Adrenal gland (tissue), 12 donors: ENCODE measurements around the gene GSAP. TPM values are rescaled to one million over a fixed set of nuclear protein-coding genes. Genes with fewer than 3 reads are reported as not detected.

ENCODE experiments used
- DNase-seq, 7 donors: peaks; one replicate each; pipeline ENCODE4 v3.0.0-alpha.2; 2019 to 2020
- H3K27ac ChIP-seq, 5 donors: fragments of 200-600 bp; sonication (generic) in 4 of 5; 1 replicate in 3 of 5; 2 replicates in 2 of 5; pipeline versions ENCODE4 v1.5.1 to v1.8.0; 2016 to 2020; ENCODE audit warnings: mild to moderate bottlenecking in 1 of 5
- H3K27me3 ChIP-seq: fragments of 200-600 bp; 2 replicates; pipeline ENCODE4 v1.8.0; 2021
- H3K36me3 ChIP-seq, 2 donors: fragments of 200-600 bp; replicated peaks in 1 of 2; 1 replicate in 1 of 2; 2 replicates in 1 of 2; pipeline versions ENCODE4 v1.5.1 to v1.8.0; 2018 to 2022
- H3K4me1 ChIP-seq, 2 donors: fragments of 200-600 bp; replicated peaks in 1 of 2; 1 replicate in 1 of 2; 2 replicates in 1 of 2; pipeline versions ENCODE4 v1.5.1 to v1.8.0; 2018 to 2021
- H3K4me3 ChIP-seq, 4 donors: fragments of 200-600 bp; sonication (generic) in 3 of 4; one replicate each; pipeline ENCODE4 v1.5.1; 2016 to 2018
- H3K9me3 ChIP-seq, 3 donors: fragments of 200-600 bp; sonication (generic) in 1 of 3; replicated peaks in 1 of 3; 1 replicate in 2 of 3; 2 replicates in 1 of 3; pipeline versions ENCODE4 v1.5.1 to v1.8.0; 2016 to 2021
- POLR2A ChIP-seq, 2 donors: fragments of 450-650 bp; IDR thresholded peaks; one replicate each; pipeline ENCODE4 v1.6.1; 2017; ENCODE audit warnings: antibody characterized with exemption in 2 of 2, mild to moderate bottlenecking in 2 of 2, moderate library complexity in 1 of 2
- WGBS, 4 donors: extraction: QIAGEN DNeasy Blood & Tissue Kit in 2 of 4; methylation state at CpG; one replicate each; pipeline versions ENCODE4 v1.1.5 to v1.1.7; 2013 to 2017; 5-methylcytosine and 5-hydroxymethylcytosine counted together
- intact Hi-C, 2 donors: fragments of 100-400 bp; cut with DNase I; formaldehyde crosslinking; loops; one replicate each; pipeline versions ENCODE4 v1.14.1 to v1.15.0; 2022 to 2023
- polyA plus RNA-seq, 3 donors: library from polyadenylated mRNA; stranded (reverse); fragments of 200-250 nt in 2 of 3; fragments of 350-450 nt in 1 of 3; fragmentation: Illumina TruSeq in 1 of 3; extraction: RNeasy Lipid Tissue Mini Kit (QIAGEN cat#74804) in 1 of 3; gene quantifications; one replicate each; pipeline ENCODE4 v1.2.3, GENCODE V29; 2013 to 2014
- total RNA-seq, 9 donors: library from RNA; depleted of rRNA in 4 of 9; stranded (reverse); fragments of >200 nt in 4 of 9; fragments of 120-200 nt in 1 of 9; fragmentation: NEBNext Ultra II Directional in 1 of 9; extraction: Animal tissue kit (Norgen Biotek cat#: 25700) in 1 of 9; gene quantifications; one replicate each; pipeline versions ENCODE4 v1.1.0 to v1.2.4, GENCODE V29; 2013 to 2023
- TF ChIP-seq, protein P1 (sequence below), 6 experiments: fragments of 450-650 bp in 4 of 6; fragments of 200-600 bp in 2 of 6; sonication (generic) in 1 of 6; IDR thresholded peaks; 1 replicate in 5 of 6; 2 replicates in 1 of 6; pipeline versions ENCODE4 v1.5.1 to v1.8.0; 2016 to 2021; ENCODE audit warnings: antibody characterized with exemption in 6 of 6, mild to moderate bottlenecking in 2 of 6, moderate library complexity in 1 of 6
- donor health status: healthy with polysubstance abuse.
- donor health status: Bipolar disorder and iron deficiency.
- donor health status: DM: yes; HTN: yes; CAD: no.
- donor health status: DM: no; HTN: no; CAD: no.
- donor health status: DM: no; HTN: no; CAD: no.
- donor health status: DM: yes; HTN: yes; CAD: no.

GSAP gene
- total and polyA plus RNA-seq, 12 donors, result 10.3 to 56.1 (median 18.5) TPM

DNA sequence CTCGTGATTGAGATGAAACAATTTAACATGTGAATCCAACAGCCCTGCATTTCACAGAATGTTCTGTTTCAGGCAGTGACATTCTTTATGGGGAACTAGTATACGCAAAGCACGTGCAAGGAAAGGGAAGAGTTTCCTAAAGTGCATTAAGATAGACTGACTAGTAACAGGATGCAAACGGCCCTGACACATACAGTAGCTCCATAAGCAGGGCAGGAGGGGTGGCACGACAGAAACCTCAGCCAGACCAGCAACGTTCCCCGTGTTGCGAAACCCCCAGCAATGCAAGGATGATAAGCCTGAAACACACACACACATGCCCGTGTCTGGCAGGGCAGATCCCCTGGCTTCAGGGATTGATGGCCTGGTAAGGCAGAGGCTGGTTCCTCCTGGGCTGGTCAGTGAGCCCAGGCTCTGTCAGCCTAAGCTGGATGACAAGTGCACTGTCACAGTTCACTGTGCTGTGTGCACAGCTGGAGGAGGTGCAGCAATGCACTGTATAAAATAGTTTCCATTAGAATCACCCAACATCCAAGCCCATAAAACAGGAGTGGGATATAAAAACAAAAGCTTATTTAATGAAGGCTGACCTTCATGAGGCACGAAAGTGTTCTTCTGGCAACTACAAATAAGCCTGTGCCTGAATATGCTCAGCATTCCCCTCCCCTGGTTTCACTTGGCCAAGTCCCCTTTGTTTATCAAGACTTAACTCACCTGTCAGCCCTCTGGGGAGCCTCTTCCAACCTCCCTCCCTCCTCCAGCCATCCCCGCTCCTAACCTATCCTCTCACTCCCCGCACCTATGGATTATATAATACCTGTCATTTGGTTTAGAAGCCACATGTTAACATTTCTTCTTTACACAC is 88.8 kb downstream of the GSAP start:
- peak overlapping the region in 2 of 5 donors; percentile 15 to 29 for H3K27ac ChIP-seq
- H3K4me3 ChIP-seq, result no peak overlapping the region
- H3K9me3 ChIP-seq, result no peaks in the 10 kb centered on the region
- WGBS, 4 donors, result 52 to 60% (median 54%) methylated on average over 11 to 12 of the region's 12 CpGs
- no peaks in the 10 kb centered on the region for H3K36me3 ChIP-seq
- intact Hi-C loops, result loop anchor here in 1 of 2 donors (10.0 kb wide), 1 partner anchor 82 kb away; no protein-coding TSS in a partner anchor
- no peaks in the 10 kb centered on the region for H3K27me3 ChIP-seq
- peak in 6 of 7 donors; percentile 39 to 76 (median 54) for DNase-seq
- TF ChIP-seq POLR2A (IDR thresholded peaks at IDR 0.05), result no peak
- TF ChIP-seq, protein P1, sequence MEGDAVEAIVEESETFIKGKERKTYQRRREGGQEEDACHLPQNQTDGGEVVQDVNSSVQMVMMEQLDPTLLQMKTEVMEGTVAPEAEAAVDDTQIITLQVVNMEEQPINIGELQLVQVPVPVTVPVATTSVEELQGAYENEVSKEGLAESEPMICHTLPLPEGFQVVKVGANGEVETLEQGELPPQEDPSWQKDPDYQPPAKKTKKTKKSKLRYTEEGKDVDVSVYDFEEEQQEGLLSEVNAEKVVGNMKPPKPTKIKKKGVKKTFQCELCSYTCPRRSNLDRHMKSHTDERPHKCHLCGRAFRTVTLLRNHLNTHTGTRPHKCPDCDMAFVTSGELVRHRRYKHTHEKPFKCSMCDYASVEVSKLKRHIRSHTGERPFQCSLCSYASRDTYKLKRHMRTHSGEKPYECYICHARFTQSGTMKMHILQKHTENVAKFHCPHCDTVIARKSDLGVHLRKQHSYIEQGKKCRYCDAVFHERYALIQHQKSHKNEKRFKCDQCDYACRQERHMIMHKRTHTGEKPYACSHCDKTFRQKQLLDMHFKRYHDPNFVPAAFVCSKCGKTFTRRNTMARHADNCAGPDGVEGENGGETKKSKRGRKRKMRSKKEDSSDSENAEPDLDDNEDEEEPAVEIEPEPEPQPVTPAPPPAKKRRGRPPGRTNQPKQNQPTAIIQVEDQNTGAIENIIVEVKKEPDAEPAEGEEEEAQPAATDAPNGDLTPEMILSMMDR (IDR thresholded peaks at IDR 0.05), result no peak
- peaks cover 16 to 32% of the 10 kb centered on the region in 2 donors for H3K4me1 ChIP-seq

DNA sequence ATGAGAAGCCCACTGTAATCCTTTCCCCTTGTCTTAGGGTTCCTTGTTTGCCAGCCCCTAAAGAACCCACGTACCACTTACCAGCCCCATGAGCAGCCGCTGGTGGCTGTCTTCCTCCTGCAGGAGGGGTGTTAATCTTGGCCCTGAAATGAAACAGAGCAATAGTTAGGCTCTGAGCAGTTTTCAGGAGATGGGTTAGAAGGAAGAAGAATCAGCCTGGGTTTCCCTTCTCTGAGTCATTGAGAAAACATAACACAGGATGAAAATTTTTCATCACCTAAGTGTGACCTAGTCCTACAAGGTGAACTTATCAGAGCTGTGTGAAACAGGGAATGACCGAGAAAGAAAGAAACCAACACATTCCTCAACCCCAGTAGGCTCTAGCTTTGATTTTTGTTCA is 90.0 kb downstream of the GSAP start:
- no peak for TF ChIP-seq POLR2A (IDR thresholded peaks at IDR 0.05)
- TF ChIP-seq, protein P1 (IDR thresholded peaks at IDR 0.05), result no peak
- no peak for DNase-seq
- intact Hi-C loops, result loop anchor here in 1 of 2 donors (10.0 kb wide), 1 partner anchor 81 kb away; no protein-coding TSS in a partner anchor
- Histone ChIP-seq H3K4me1 (peaks cover 13 to 24% of the 10 kb centered on the region in 2 donors), H3K36me3 (no peaks in the 10 kb centered on the region), H3K4me3 (no peak overlapping the region), H3K27me3 (no peaks in the 10 kb centered on the region), H3K9me3 (no peaks in the 10 kb centered on the region), H3K27ac (no peak overlapping the region)
- 78 to 89% (median 85%) methylated on average over 3 of the region's 3 CpGs for WGBS, 4 donors

DNA sequence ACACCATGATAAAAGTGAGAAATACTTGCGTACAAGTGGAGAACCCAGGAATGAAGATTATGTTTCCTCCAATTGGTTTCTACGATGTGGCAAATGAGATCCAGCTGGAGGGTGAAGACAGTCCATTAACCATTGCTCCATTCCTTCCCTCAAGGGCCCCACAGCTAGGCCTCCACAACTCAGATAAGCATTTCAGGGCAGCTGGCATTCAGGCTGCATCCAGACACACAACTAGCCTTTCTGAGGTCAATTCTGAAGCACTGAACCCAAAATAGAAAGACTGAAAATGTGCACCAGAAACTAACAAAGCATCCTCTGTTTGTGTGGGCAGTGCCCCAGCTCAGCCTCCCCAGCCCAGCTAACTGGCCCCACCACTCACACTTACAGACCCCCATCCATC is 94.8 kb downstream of the GSAP start:
- Histone ChIP-seq H3K27ac (no peak overlapping the region), H3K4me3 (no peak overlapping the region), H3K9me3 (no peaks in the 10 kb centered on the region), H3K27me3 (no peaks in the 10 kb centered on the region), H3K4me1 (no peaks in the 10 kb centered on the region), H3K36me3 (peaks cover 0 to 4% of the 10 kb centered on the region in 2 donors)
- intact Hi-C loops, result loop anchor here in 1 of 2 donors (10.0 kb wide), 1 partner anchor 76 kb away; no protein-coding TSS in a partner anchor
- WGBS, 4 donors, result 64 to 92% (median 76%) methylated on average over 2 of the region's 2 CpGs
- TF ChIP-seq, protein P1 (IDR thresholded peaks at IDR 0.05), result no peak
- no peak for TF ChIP-seq POLR2A (IDR thresholded peaks at IDR 0.05)
- no peak for DNase-seq

DNA sequence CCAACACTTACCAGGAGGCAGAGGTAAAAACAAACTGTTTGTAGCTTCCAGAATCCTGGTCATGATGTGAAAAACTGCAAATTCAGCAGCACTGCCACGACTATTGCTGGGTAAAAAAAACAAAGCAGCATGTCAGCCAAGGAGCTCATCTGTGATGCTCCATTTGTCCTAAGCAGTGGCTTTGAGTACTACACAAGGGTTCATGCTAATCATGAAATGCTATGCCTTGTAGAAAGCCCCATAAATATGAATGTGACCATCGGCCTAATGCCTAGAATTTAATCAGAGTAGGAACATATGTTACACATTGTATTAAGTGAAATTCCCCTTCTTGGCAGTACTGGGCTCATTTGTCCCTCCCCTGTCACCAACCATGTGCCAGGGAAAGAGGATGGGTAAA is 95.4 kb downstream of the GSAP start:
- intact Hi-C loops, result loop anchor here in 1 of 2 donors (10.0 kb wide), 1 partner anchor 76 kb away; no protein-coding TSS in a partner anchor
- peaks cover 0 to 4% of the 10 kb centered on the region in 2 donors for H3K36me3 ChIP-seq
- TF ChIP-seq, protein P1 (IDR thresholded peaks at IDR 0.05), result no peak
- no peak for TF ChIP-seq POLR2A (IDR thresholded peaks at IDR 0.05)

More for the DNA sequence above, 95.4 kb downstream of the GSAP start:
- no peak for DNase-seq
- no peaks in the 10 kb centered on the region for H3K9me3 ChIP-seq
- H3K27ac ChIP-seq, result no peak overlapping the region
- 60 to 69% (median 63%) methylated on average over 2 of the region's 2 CpGs for WGBS, 4 donors
- no peaks in the 10 kb centered on the region for H3K27me3 ChIP-seq
- H3K4me3 ChIP-seq, result no peak overlapping the region
- no peaks in the 10 kb centered on the region for H3K4me1 ChIP-seq
